ENCODE data around the gene SYPL2. TPM values are rescaled to one million over a fixed set of nuclear protein-coding genes. Genes with fewer than 3 reads are reported as not detected.

The SYPL2 gene
- total RNA-seq, 1 donor from 2014 or later = 0.42 TPM

GRCh38 chr1:109501644-109502363 is 35.5 kb downstream of the SYPL2 start:
- peak overlapping the region; percentile 33 for H3K27ac Mint-ChIP-seq (ENCODE audit: unreplicated experiment)

DNA sequence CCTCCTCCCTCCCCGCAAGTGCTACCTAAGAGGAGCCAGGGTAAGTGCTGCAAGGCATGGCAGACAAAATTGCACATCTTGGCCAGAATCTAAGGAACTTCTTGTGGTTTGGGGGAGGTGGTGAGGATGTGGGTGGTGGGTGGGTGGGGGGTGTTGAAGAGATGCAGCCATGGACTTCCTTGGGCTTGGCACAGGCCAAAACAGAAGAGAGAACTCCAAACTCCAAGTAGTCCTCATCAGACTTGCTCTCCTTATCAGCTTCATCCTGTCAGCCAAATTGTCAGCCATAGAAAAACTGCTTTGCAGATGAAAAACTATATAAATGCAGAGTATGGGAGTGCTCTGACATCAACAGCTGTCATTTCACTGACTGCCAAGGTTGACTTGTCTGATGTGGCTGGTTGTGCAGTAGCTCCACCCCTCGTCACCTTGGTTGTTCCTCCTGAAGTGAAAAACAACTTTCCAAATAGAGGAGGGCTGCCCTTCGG is 36.1 kb downstream of the SYPL2 start:
- Mint-ChIP-seq H3K4me1 (ENCODE audit: low read depth, unreplicated experiment) (peaks cover 40% of the 10 kb centered on the region), H3K9me3 (ENCODE audit: unreplicated experiment) (peaks cover 11% of the 10 kb centered on the region), H3K27me3 (ENCODE audit: unreplicated experiment) (peaks cover 11% of the 10 kb centered on the region), H3K4me3 (ENCODE audit: unreplicated experiment) (no peak overlapping the region), H3K27ac (ENCODE audit: unreplicated experiment) (no peak overlapping the region), H3K36me3 (ENCODE audit: unreplicated experiment) (no peaks in the 10 kb centered on the region)
- DNase-seq = no peak
- TF ChIP-seq, protein P1, sequence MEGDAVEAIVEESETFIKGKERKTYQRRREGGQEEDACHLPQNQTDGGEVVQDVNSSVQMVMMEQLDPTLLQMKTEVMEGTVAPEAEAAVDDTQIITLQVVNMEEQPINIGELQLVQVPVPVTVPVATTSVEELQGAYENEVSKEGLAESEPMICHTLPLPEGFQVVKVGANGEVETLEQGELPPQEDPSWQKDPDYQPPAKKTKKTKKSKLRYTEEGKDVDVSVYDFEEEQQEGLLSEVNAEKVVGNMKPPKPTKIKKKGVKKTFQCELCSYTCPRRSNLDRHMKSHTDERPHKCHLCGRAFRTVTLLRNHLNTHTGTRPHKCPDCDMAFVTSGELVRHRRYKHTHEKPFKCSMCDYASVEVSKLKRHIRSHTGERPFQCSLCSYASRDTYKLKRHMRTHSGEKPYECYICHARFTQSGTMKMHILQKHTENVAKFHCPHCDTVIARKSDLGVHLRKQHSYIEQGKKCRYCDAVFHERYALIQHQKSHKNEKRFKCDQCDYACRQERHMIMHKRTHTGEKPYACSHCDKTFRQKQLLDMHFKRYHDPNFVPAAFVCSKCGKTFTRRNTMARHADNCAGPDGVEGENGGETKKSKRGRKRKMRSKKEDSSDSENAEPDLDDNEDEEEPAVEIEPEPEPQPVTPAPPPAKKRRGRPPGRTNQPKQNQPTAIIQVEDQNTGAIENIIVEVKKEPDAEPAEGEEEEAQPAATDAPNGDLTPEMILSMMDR (IDR thresholded peaks at IDR 0.05; ENCODE audit: partially characterized antibody, unreplicated experiment) = no peak

More at GRCh38 chr1:109501644-109502363, 35.5 kb downstream of the SYPL2 start:
- no peak for DNase-seq
- Mint-ChIP-seq H3K27me3 (ENCODE audit: unreplicated experiment) (peaks cover 9% of the 10 kb centered on the region), H3K4me1 (ENCODE audit: low read depth, unreplicated experiment) (peaks cover 41% of the 10 kb centered on the region), H3K4me3 (ENCODE audit: unreplicated experiment) (peak overlapping the region; percentile 11), H3K9me3 (ENCODE audit: unreplicated experiment) (peaks cover 11% of the 10 kb centered on the region), H3K36me3 (ENCODE audit: unreplicated experiment) (no peaks in the 10 kb centered on the region)
- TF ChIP-seq, protein P1 (IDR thresholded peaks at IDR 0.05; ENCODE audit: partially characterized antibody, unreplicated experiment) = no peak

DNA sequence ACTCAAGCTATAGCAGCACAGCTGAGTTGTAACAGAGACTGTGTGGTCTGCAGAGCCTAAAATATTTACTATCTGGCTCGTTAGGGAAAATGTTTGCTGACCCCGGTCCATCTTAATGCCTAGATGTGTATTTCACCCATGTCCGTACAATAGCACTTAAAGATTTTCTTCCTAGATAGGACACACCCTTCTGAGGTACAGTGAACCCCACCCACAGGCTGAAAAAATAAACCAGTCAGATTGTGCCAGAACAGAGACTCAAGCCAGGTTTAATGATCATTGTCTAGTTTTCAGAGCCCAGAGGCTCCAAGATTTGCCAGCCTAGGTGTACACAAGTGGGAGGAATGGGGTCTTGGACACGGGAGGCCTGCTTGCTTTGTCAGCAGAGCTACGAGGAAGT is 37.6 kb downstream of the SYPL2 start:
- Mint-ChIP-seq H3K4me1 (ENCODE audit: low read depth, unreplicated experiment) (peaks cover 31% of the 10 kb centered on the region), H3K27me3 (ENCODE audit: unreplicated experiment) (peaks cover 14% of the 10 kb centered on the region)

GRCh38 chr1:109504974-109505373 is 38.6 kb downstream of the SYPL2 start:
- no peak overlapping the region for H3K27ac Mint-ChIP-seq (ENCODE audit: unreplicated experiment)
- TF ChIP-seq, protein P1 (IDR thresholded peaks at IDR 0.05; ENCODE audit: partially characterized antibody, unreplicated experiment) = no peak
- peaks cover 6% of the 10 kb centered on the region for H3K36me3 Mint-ChIP-seq (ENCODE audit: unreplicated experiment)
- no peak overlapping the region for H3K4me3 Mint-ChIP-seq (ENCODE audit: unreplicated experiment)
- peaks cover 13% of the 10 kb centered on the region for H3K9me3 Mint-ChIP-seq (ENCODE audit: unreplicated experiment)
- peaks cover 15% of the 10 kb centered on the region for H3K27me3 Mint-ChIP-seq (ENCODE audit: unreplicated experiment)
- peaks cover 25% of the 10 kb centered on the region for H3K4me1 Mint-ChIP-seq (ENCODE audit: low read depth, unreplicated experiment)
- DNase-seq = no peak

More for the DNA sequence above, 37.6 kb downstream of the SYPL2 start:
- Mint-ChIP-seq H3K4me3 (ENCODE audit: unreplicated experiment) (no peak overlapping the region), H3K9me3 (ENCODE audit: unreplicated experiment) (peaks cover 11% of the 10 kb centered on the region), H3K27ac (ENCODE audit: unreplicated experiment) (no peak overlapping the region), H3K36me3 (ENCODE audit: unreplicated experiment) (peaks cover 6% of the 10 kb centered on the region)
- TF ChIP-seq, protein P1 (IDR thresholded peaks at IDR 0.05; ENCODE audit: partially characterized antibody, unreplicated experiment) = no peak
- DNase-seq = no peak

Measured in glutamatergic neuron (in vitro differentiated cells).